ENCODE measurements around the gene SPRING1.

The SPRING1 gene

GRCh38 chr12:116739381-116739887 is 1.6 kb upstream of the SPRING1 start:
- no peak for DNase-seq

- DNase-seq = no peak
Observed at GRCh38 chr12:116736962-116737773, 701 bp downstream of the SPRING1 start.

- DNase-seq = no peak
Observed at GRCh38 chr12:116735951-116736599, 1.8 kb downstream of the SPRING1 start.

- DNase-seq = no peak
Observed at GRCh38 chr12:116735084-116735483, 2.8 kb downstream of the SPRING1 start.

GRCh38 chr12:116734156-116734768 is 3.6 kb downstream of the SPRING1 start:
- DNase-seq = no peak

GRCh38 chr12:116731801-116732200 is 6.1 kb downstream of the SPRING1 start:
- no peak for DNase-seq

- no peak for DNase-seq
Observed at GRCh38 chr12:116727891-116728290, 10.0 kb downstream of the SPRING1 start.

GRCh38 chr12:116727261-116727660 is 10.6 kb downstream of the SPRING1 start:
- no peak for DNase-seq

- DNase-seq = no peak
Observed at GRCh38 chr12:116726694-116727093, 11.2 kb downstream of the SPRING1 start.

GRCh38 chr12:116722245-116722644 is 15.6 kb downstream of the SPRING1 start:
- DNase-seq = no peak

GRCh38 chr12:116719731-116720528 is 17.9 kb downstream of the SPRING1 start:
- no peak for DNase-seq

- no peak for DNase-seq
Observed at GRCh38 chr12:116718655-116719454, 19.0 kb downstream of the SPRING1 start.

- DNase-seq = no peak
Observed at GRCh38 chr12:116717466-116718437, 20.1 kb downstream of the SPRING1 start.

- DNase-seq = no peak
Observed at GRCh38 chr12:116714175-116714574, 23.7 kb downstream of the SPRING1 start.

- DNase-seq = no peak
Observed at GRCh38 chr12:116713527-116713926, 24.3 kb downstream of the SPRING1 start.

GRCh38 chr12:116712458-116713303 is 25.2 kb downstream of the SPRING1 start:
- no peak for DNase-seq

GRCh38 chr12:116710370-116711150 is 27.3 kb downstream of the SPRING1 start:
- no peak for DNase-seq

- no peak for DNase-seq
Observed at GRCh38 chr12:116709768-116710167, 28.1 kb downstream of the SPRING1 start.

Data from activated CD4-positive, alpha-beta T cell treated with anti-CD3 and anti-CD28 coated beads for 4 hours (primary cell).